ENCODE measurements around the gene MYBPC2.
"Not testable (repeated sequence)": the region's sequence is repeated elsewhere in the genome, so short reads cannot be mapped to it uniquely, and the experiment has no call there.

The MYBPC2 gene

DNA sequence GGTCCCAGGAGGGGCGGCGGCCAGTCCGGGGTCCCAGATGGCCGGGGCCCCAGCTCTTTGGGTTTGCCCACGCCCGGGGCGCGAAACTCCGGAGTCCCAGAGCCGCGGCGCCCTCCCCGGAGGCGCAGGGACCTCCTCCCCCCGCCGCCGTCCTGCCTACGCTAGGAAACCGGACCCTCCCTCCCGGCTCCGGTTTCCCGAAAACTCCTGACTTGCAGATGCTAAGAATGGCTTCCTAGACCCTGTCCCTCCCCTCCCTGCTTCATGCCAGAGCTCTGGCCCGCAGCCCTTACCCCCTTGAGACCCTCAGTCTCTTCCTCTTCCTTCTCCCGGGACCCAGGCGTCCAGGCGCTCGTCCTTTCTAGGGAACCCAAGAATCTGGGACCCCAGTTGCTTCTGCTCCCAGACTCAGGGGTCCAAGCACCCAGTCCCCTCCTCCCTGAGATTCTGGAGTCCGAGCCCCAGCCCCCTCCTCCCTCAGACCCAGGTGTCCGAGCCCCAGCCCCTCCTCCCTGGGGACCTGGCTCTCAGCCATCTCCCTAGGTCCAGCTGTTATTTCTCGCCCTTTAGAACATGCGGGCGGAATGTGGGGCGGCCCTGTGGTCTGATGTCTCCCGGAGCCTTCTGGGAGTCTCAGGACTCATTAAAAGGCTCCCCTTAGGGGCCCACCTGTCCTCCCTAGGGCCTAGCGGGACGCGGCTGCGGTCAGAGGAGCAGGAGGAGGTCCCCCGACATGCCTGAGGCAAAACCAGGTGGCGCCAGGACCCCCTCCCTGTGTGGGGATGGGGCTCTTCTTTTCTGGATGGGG is at the start of gene MYBPC2:
Gene MYBPC2, plus strand, starts transcription at position 672 of the 808 bp plus-strand sequence. Its CDS starts 62 bp downstream, at position 734.
- FAIRE-seq: no peak

DNA sequence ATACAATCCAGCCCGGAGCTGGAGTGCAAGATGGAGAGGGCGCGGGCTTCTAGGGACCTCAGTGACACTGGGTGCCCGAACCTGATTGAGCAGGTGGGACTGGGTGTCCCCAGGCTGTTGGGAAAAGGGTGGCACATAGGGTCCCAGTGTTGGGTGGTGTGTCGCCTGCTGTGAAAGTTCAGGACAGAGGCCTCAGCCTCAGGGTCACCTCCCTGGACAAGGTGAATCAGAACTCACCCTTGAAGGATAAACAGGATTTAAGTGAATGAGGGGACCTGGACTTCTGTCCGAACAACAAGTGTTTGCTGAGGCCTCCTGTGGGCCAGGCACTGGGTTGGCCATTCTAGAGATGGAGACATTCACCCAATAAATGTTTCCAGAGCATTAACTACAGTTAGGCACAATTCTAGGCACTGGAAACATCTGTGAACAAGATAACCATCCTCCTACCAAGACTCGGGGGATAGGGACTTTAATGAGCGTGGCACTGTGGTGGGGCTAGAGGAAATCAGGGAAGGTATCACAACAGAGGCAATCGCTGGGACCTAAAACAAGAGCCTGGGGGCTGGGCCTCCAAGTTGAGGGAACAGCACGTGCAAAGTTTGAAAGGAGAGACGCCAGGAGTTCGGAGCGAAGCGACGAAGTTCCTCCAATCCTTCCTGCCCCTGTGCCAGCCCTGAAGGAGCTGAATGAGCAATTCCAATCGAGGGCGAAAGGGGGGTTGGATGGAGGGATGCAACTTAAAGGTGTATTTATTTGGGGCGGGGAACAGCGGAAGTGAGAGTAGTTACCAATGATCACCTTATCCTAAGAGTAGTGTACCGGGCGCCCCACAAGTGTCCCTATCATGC is 49.5 kb upstream of the MYBPC2 start:
- no peak for FAIRE-seq

DNA sequence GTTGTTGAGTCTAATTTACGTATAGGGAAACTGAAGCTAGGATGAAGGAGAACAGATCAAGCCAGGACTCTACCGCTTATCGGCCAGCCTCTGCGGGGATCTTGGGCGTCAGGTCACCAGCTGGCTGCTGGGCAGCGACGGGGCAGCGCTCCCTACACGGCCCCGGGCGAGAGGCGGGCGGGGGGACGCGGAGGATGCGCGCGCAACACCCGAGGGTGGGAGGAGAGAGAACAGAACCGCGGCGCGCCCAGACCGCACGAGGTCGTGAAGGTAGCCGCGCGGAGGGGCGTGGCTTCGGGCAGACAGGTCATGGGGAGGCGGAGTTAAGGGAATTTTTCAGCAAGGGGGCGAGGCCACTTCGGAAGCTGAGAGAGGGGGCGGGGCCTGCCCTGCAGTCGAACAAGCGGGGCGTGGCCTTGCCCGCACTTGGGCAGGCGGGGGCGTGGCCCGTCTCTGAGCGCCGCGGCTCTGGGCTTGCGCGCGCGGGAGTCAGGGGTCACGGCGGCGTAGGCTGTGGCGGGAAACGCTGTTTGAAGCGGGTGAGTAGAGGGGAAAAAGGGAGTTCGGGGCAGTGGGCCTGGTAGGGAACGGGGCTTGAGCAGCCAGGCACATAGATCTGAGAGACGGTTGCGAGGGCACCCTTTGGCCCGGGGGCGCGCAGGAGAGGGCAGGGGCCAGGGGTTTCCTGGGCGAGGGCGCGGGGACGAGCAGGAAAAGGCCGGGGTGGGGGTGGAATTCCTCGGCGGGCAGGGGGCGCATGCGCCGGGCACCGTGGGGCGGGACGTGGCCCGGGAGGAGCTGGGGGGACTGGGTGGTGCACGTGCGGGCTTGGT is 48.6 kb upstream of the MYBPC2 start, which contains the start of gene POLD1:
Gene POLD1, plus strand, starts transcription at position 496 of the 833 bp plus-strand sequence. CDS start 14,505 bp downstream, outside the sequence.
- FAIRE-seq: peak; percentile 62

DNA sequence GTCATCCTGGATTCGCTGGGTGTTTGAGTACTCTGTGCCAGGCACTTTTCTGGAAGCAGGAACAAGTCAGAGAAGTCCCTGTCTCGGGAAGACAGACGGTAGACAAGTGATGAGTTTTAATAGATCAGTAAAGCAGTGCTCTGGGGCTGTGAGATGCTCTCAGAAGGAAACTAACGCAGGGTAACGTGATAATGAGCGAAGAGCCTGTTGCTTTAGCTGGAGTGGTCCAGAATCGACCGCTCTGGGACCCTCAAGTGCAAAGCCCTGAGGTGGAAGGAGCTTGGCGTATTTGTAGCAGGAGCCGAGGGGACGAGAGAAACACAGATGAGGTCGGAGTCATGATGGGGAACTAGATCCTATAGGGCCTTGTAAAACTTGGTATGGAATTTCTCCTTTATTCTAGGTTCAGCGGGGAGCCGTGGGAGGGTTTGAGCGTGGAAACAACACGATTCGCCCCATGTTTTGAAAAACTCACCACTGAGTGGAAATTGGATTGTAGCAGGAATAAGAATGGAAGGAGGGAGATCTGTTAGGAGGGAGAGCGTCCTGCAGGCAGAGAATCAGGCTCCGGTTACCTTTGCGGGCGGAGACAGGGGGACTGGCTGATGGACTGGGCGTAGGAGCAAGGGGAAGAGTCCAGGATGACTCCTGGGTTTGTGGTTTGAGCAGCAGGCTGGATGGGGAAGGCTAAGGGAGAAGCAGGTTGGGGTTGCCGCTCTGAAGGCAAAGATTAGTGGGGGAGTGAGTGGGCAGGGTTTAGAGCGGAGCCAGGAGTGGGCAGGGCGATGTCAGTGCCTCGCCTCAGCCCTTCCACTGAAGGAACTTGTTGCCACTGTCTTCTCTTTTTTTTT is 47.8 kb upstream of the MYBPC2 start:
- FAIRE-seq: no peak

DNA sequence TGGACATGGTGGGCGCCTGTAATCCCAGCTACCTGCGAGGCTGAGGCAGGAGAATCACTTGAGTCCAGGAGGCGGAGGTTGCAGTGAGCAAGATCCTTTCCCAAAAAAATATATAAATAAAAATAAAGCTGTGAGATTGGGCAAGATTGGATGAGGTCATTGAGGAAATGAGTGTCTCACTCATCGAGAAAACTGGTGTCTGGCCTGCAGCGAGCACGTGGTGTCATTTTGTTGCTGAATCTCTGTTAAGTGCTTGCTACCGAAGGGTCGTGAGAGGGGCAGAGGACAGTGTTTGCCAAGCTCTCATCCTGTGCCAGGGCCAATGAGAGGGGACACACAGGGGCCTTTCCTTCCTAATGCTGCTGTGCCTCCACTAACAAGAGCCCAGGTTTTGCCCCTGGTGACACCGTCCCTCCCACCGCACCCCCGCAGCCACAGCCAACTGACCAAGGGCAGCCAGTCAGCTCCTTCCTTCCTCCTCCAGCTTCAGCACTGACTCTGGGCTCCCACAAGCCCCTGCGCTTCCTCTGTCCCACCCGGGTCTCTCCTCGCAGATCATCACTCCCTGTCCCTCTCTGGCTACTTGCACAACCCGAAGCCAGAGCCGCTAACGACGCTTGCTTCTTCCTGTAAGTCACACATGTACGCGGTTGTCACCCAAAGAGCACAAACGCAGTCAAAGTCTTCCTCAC is 45.4 kb upstream of the MYBPC2 start:
- no peak for FAIRE-seq

DNA sequence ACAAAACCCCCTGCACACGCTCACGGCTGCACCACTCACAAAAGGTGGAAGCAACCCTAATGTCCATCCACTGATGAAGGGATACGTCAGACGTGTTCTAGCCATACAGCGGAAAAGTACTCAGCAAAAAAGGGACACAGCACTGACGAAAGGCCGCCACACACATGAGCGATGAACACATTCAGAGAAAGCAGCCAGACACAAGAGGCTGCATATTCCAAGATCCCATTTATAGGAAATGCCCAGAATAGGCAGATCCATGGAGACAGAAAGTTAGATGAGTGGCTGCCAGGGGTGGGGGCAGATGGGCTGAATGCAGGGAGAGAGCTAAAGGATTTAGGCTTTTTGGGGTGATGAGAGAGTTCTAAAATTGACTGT is 44.8 kb upstream of the MYBPC2 start:
- no peak for FAIRE-seq

DNA sequence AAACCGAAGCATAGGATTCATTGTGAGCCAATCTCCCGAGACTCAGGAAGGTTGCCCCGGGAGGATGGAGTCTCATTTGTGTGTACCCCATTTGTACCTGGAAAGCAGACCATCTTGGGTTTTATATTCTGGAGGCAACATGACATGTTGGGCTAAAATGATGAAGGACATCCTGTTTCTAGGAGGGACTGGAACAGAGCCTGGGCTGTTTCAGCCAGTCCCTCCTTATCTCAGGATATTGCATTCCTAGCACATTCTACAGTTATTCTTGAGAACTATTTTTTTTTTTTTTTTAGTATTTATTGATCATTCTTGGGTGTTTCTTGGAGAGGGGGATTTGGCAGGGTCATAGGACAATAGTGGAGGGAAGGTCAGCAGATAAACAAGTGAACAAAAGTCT is 42.4 kb upstream of the MYBPC2 start:
- FAIRE-seq: not testable (repeated sequence)

DNA sequence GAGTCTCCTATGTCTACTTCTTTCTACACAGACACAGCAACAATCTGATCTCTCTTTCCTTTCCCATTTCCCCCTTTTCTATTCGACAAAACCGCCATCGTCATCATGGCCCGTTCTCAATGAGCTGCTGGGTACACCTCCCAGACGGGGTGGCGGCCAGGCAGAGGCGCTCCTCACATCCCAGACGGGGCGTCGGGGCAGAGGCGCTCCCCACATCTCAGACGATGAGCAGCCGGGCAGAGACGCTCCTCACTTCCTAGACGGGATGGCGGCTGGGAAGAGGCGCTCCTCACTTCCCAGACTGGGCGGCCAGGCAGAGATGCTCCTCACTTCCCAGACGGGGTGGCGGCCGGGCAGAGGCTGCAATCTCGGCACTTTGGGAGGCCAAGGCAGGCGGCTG is 41.7 kb upstream of the MYBPC2 start:
- FAIRE-seq: not testable (repeated sequence)

DNA sequence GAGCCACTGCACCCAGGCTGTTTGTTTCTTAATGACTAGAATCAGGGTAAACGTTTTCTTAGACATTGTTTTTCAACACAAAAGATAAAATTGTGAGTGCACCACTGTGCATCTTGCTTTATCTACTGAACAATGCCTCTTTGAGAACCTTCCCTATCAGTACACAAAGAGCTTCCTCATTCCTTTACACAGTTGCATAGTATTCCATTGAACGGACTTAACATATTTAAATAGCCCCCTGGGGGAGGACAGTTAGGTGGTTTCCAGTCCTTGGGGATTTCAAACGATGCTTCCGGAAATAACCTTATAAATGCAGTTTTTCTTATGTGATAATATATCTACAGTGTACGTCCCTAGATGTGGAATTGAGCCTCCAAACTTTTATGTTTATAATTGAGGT is 39.9 kb upstream of the MYBPC2 start:
- no peak for FAIRE-seq

DNA sequence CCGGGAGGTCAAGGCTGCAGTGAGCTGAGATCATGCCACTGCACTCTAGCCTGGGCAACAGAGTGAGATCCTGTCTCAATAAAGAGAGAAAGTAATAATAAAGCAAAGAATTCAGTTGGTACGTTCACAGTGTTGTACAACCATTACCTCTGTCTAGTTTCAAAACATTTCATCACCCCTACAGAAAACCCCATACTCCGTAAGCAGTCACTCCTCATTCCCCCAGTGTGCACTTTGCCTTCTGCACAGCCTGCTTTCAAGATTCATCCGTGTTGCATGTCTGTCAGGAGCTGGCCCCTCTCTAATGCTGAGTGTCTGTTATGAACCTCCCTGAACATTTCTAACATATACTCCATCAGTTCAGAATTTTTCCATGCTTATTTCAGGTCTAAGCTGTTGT is 39.1 kb upstream of the MYBPC2 start:
- no peak for FAIRE-seq

DNA sequence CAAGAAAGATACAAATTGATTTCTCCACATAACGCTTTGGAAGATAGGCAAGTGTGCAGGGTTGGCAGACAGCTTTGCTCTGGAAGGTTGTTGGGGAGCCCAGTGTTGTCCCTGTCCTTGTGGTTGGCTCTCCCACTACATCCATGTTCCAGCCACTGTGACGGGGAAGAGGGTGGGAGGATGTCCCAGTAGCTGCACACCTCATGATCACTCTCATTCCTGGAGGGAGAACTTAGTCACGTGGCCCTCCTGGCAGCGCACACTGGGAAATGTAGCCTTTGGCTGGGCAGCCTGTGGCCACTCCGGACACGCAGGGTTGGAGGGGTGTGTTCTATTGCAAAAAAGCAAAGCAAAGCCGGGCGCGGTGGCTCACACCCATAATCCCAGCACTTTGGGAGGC is 38.7 kb upstream of the MYBPC2 start:
- no peak for FAIRE-seq

DNA sequence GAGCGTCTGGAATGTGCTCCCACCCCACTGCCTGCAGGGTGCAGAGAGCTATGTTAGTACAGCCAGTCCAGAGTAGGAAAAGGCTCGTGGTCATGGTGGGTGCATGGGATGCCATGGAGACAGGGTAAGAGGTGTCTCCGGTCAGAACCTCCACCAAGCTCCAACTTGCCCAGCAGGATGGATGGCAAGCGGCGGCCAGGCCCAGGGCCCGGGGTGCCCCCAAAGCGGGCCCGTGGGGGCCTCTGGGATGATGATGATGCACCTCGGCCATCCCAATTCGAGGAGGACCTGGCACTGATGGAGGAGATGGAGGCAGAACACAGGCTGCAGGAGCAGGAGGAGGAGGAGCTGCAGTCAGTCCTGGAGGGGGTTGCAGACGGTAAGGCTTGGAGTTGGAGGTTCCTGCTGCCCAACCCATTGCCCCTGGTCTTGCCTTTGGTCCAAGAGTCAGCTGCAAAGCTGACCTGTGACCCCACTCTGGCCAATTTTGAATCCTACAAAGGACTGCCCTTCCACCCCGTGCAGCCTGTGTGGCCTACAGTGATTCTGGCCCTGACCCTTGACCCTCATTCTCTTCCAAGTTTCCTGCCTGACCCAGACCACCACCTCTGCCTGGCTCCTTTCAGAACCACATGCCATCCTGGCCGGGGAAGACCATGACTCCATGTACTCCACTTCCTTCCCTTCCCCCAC is 33.9 kb upstream of the MYBPC2 start:
- no peak for FAIRE-seq

DNA sequence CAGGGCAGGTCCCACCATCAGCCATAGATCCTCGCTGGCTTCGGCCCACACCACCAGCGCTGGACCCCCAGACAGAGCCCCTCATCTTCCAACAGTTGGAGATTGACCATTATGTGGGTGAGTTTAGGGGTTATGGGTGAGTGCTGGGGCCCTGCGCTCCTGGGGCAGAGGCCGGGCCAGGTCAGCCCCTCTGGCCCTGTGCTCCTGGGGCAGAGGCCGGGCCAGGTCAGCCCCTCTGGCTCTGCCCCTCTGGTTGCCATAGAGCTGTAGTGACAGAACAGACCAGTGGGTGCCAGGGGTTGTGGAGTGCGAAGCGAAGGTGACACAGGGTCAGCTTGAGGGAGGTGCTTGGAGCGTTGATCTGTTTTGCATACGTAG is 33.3 kb upstream of the MYBPC2 start:
- FAIRE-seq: no peak

DNA sequence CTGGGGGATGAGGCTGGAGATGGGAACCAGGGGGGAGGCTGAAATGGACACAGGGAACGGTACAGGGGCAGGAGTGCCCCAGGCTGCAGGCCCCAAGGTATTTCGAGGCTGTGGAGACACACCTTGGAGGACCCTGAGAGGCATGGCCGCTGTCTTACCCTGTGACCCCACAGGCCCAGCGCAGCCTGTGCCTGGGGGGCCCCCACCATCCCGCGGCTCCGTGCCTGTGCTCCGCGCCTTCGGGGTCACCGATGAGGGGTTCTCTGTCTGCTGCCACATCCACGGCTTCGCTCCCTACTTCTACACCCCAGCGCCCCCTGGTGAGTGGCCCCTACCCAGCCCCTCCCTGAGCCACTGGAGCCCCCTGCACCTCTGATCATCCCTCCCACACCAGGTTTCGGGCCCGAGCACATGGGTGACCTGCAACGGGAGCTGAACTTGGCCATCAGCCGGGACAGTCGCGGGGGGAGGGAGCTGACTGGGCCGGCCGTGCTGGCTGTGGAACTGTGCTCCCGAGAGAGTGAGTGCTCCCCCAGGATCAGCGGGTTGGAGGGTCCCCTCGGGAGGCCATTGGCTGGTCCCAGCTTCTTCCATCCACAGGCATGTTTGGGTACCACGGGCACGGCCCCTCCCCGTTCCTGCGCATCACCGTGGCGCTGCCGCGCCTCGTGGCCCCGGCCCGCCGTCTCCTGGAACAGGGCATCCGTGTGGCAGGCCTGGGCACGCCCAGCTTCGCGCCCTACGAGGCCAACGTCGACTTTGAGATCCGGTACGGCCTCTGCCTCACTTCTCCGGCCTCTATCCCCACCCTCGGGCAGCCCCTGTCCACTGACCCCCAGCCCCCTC is 30.9 kb upstream of the MYBPC2 start:
- no peak for FAIRE-seq

DNA sequence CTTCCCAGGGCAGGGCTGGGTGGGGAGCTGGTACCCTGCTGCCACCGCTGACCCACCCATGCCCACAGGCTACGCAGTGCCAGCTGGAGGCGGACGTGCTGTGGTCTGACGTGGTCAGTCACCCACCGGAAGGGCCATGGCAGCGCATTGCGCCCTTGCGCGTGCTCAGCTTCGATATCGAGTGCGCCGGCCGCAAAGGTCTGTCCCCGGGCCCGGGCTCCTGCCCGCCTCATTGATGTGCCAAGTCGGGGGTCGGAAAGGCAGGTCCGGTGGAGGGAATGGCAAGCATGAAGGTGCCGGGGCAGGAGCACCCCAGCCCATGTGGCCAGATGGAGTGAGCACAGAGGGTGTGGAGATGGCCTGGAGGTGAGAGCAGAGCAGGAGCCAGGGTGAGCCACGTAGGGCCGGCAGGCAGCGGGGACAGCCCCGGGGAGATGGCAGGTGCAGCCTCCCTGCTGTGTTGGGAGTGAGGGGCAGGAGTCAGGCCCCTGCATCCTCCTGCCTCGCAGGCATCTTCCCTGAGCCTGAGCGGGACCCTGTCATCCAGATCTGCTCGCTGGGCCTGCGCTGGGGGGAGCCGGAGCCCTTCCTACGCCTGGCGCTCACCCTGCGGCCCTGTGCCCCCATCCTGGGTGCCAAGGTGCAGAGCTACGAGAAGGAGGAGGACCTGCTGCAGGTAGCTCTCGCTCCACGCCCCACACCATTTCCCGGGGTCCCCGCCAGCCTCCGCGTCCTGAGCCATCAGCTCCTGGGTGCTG is 30.0 kb upstream of the MYBPC2 start:
- no peak for FAIRE-seq

DNA sequence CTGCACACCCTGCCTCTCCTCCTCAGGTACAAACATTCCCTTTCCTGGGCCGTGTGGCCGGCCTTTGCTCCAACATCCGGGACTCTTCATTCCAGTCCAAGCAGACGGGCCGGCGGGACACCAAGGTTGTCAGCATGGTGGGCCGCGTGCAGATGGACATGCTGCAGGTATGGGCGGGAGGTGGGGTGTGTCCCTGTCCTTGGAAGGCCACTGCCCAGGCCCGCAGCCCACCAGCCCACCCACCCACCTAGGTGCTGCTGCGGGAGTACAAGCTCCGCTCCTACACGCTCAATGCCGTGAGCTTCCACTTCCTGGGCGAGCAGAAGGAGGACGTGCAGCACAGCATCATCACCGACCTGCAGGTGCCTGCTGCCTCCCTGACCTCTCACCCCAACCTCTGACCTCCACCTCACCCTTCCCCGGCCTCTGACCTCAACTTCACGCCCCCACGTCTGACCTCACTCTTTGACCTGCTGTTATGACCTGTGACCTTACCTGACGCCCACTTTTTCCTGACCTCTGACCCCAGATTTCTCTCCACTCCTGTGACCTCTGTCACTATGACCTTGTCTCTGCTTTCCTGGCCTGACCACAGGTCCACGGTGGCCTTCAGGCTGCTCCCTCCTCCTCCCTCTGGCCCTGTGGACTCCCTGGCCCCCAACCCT is 26.4 kb upstream of the MYBPC2 start:
- FAIRE-seq: no peak

DNA sequence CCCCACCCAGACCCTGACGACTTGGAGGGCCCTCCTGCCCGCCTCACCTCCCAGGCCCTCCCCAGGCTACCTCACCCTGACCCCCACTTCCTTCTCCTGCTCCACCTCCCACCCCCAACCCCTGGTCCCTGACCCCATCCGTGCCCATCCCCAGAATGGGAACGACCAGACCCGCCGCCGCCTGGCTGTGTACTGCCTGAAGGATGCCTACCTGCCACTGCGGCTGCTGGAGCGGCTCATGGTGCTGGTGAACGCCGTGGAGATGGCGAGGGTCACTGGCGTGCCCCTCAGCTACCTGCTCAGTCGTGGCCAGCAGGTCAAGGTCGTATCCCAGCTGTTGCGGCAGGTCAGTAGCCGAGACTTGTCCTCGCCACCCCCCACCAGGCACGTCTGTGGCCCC is 25.9 kb upstream of the MYBPC2 start:
- FAIRE-seq: no peak

DNA sequence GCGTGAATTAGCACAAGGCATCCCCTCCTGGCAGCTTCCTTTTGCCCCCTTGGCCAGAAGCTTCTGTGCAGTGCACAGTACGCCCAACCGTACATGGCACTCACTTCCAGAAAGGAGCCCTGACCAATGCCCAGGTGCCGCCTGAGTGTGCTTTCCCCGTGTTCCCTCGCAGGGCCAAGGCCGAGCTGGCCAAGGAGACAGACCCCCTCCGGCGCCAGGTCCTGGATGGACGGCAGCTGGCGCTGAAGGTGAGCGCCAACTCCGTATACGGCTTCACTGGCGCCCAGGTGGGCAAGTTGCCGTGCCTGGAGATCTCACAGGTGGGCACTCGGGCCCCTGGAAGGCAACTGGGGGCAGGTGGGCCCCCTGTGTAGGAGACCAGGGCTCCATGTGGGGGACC is 23.3 kb upstream of the MYBPC2 start:
- no peak for FAIRE-seq
